Endothelial cell of umbilical vein (primary cell): ENCODE measurements around the gene NFYC. TPM values are rescaled to one million over a fixed set of nuclear protein-coding genes. Genes with fewer than 3 reads are reported as not detected.

Source experiments
- BruUV-seq: library from RNA; stranded (reverse); fragments of 400-500 nt; replicated peaks from 2 replicates; lab custom pipeline; 2021; lab: Mats Ljungman, UMichigan
- CTCF ChIA-PET: fragments of 300-600, 350-600 bp; sonication (Branson Sonifier 250); formaldehyde crosslinking; loops from one replicate; lab custom pipeline; 2021; ENCODE audit warnings: antibody characterized with exemption, inconsistent platforms; lab: Charles Lee
- POLR2A ChIA-PET: fragments of 300-600, 350-600 bp; sonication (Branson Sonifier 250); formaldehyde crosslinking; loops from one replicate; lab custom pipeline; 2021; ENCODE audit warnings: antibody characterized with exemption, inconsistent platforms; lab: Charles Lee
- DNase-seq: peaks from one replicate; pipeline ENCODE4 v3.0.0-alpha.2; 2011; ENCODE audit warnings: low read depth, low spot score
- FAIRE-seq: peaks from 2 replicates; lab custom pipeline; 2011; peaks lifted over from hg19 to GRCh38; lab: Jason Lieb, UNC
- H2AFZ ChIP-seq: 2 replicates; pipeline ENCODE4 v1.6.0; 2012; ENCODE audit warnings: low read depth, low read length, control low read depth, inconsistent platforms
- H3K27ac ChIP-seq: 2 replicates; pipeline ENCODE4 v1.5.1; 2011; ENCODE audit warnings: low read depth, mild to moderate bottlenecking, control low read depth, low read length, moderate library complexity; ENCODE audit not compliant: insufficient read depth
- H3K27me3 ChIP-seq, 2 experiments: 2 replicates each; pipeline versions ENCODE4 v1.6.0 to v1.6.1; 2011; ENCODE audit warnings: low read length in 2 of 2, mixed read lengths in 1 of 2; ENCODE audit not compliant: control insufficient read depth in 2 of 2, insufficient read depth in 2 of 2
- H3K36me3 ChIP-seq, 2 experiments: 2 replicates in 1 of 2; 3 replicates in 1 of 2; pipeline ENCODE4 v1.5.1; 2011; ENCODE audit warnings: low read length in 2 of 2, mild to moderate bottlenecking in 1 of 2, moderate library complexity in 1 of 2; ENCODE audit not compliant: control insufficient read depth in 2 of 2, insufficient read depth in 2 of 2; ENCODE audit errors: extremely low read depth in 1 of 2
- H3K4me1 ChIP-seq: 3 replicates; pipeline ENCODE4 v1.5.1; 2011; ENCODE audit warnings: mild to moderate bottlenecking, low read length; ENCODE audit not compliant: control insufficient read depth, insufficient read depth; ENCODE audit errors: extremely low read depth
- H3K4me2 ChIP-seq: 2 replicates; pipeline ENCODE4 v1.6.1; 2011; ENCODE audit warnings: low read length, control low read depth, mixed read lengths; ENCODE audit not compliant: insufficient read depth
- H3K4me3 ChIP-seq, 3 experiments: fragments of 200-600 bp in 1 of 3; sonication (generic), shearing (Covaris generic) in 1 of 3; replicated peaks in 1 of 3; 2 replicates each; pipeline ENCODE4 v1.5.1; 2011 to 2016; ENCODE audit warnings: control low read depth in 3 of 3, low read length in 3 of 3, mild to moderate bottlenecking in 2 of 3, inconsistent platforms in 1 of 3, low read depth in 1 of 3, moderate library complexity in 1 of 3; ENCODE audit not compliant: insufficient read depth in 1 of 3
- H3K79me2 ChIP-seq: 2 replicates; pipeline ENCODE4 v1.6.0; 2012; ENCODE audit warnings: low read length, inconsistent platforms; ENCODE audit not compliant: control insufficient read depth, insufficient read depth
- H3K9ac ChIP-seq: replicated peaks from 2 replicates; pipeline ENCODE3; 2011; ENCODE audit warnings: low read length, control low read depth; ENCODE audit not compliant: insufficient read depth; ENCODE audit errors: extremely low read depth
- H3K9me1 ChIP-seq: replicated peaks from 3 replicates; pipeline ENCODE4 v1.6.0; 2011; ENCODE audit warnings: mild to moderate bottlenecking, low read length; ENCODE audit not compliant: control insufficient read depth, insufficient read depth; ENCODE audit errors: extremely low read depth
- H3K9me3 ChIP-seq: replicated peaks from 2 replicates; pipeline ENCODE4 v1.5.1; 2012; ENCODE audit warnings: low read length, inconsistent platforms; ENCODE audit not compliant: control insufficient read depth, insufficient read depth
- H4K20me1 ChIP-seq: replicated peaks from 2 replicates; pipeline ENCODE3; 2011; ENCODE audit warnings: mild to moderate bottlenecking, low read length; ENCODE audit not compliant: control insufficient read depth, insufficient read depth; ENCODE audit errors: extremely low read depth
- EZH2 ChIP-seq: IDR thresholded peaks from 2 replicates; pipeline ENCODE4 v1.6.1; 2012; ENCODE audit warnings: borderline replicate concordance, low read depth, mild to moderate bottlenecking, moderate library complexity, low read length, inconsistent platforms; ENCODE audit not compliant: severe bottlenecking
- FOS ChIP-seq: IDR thresholded peaks from 2 replicates; pipeline ENCODE4 v1.6.1; 2011; ENCODE audit warnings: mild to moderate bottlenecking, low read length, moderate library complexity, borderline replicate concordance; ENCODE audit not compliant: insufficient read depth
- GATA2 ChIP-seq: IDR thresholded peaks from 2 replicates; pipeline ENCODE4 v1.7.0; 2011; ENCODE audit warnings: low read depth, mild to moderate bottlenecking, moderate library complexity, mixed read lengths, low read length; ENCODE audit not compliant: insufficient read length, insufficient read depth
- JUN ChIP-seq: IDR thresholded peaks from 2 replicates; pipeline ENCODE4 v1.6.1; 2011; ENCODE audit warnings: borderline replicate concordance, low read depth; ENCODE audit not compliant: insufficient read length, insufficient read depth
- MYC ChIP-seq: IDR thresholded peaks from one replicate; pipeline ENCODE4 v1.6.1; 2011; ENCODE audit warnings: mild to moderate bottlenecking, low read depth, low read length
- POLR2A ChIP-seq: IDR thresholded peaks from 2 replicates; pipeline ENCODE4 v1.6.1; 2012; ENCODE audit warnings: low read depth, mild to moderate bottlenecking, control low read depth, low read length
- POLR2AphosphoS5 ChIP-seq: IDR thresholded peaks from 2 replicates; pipeline ENCODE4 v1.6.1; 2012; ENCODE audit warnings: low read depth, mild to moderate bottlenecking, control low read depth, low read length, moderate library complexity; ENCODE audit not compliant: insufficient read depth
- dilution Hi-C: fragments of 300-500 bp; cut with MboI; formaldehyde crosslinking; loops from one replicate; pipeline ENCODE4 v1.15.0; 2019; ENCODE audit warnings: low sequenced_read_pairs; ENCODE audit not compliant: extremely low pct_ligation_motif_present
- intact Hi-C: fragments of 100-400 bp; cut with micrococcal nuclease; formaldehyde crosslinking; loops from one replicate; pipeline ENCODE4 v1.10.0; 2022
- polyA plus RNA-seq, 4 experiments: library from polyadenylated mRNA; depleted of rRNA in 3 of 4; stranded (reverse) in 3 of 4; unstranded in 1 of 4; fragments of >200 nt; gene quantifications; 2 replicates each; pipeline versions ENCODE4 v1.2.1 to v1.2.3, GENCODE V29; 2011 to 2012; ENCODE audit warnings: missing spikeins in 1 of 4
- total RNA-seq: library from RNA; stranded (reverse); gene quantifications from 2 replicates; pipeline ENCODE4 v1.2.3, GENCODE V29; 2021
- TF ChIP-seq, protein P1 (sequence below): IDR thresholded peaks from 2 replicates; pipeline ENCODE4 v1.6.1; 2011; ENCODE audit not compliant: insufficient read depth, insufficient read length
- TF ChIP-seq, protein P2 (sequence below), 2 donors: IDR thresholded peaks; 1 replicate in 1 of 2; 2 replicates in 1 of 2; pipeline ENCODE4 v1.5.1; 2011; ENCODE audit warnings: low read length in 2 of 2, mild to moderate bottlenecking in 2 of 2, moderate library complexity in 2 of 2, control low read depth in 1 of 2, inconsistent platforms in 1 of 2, low read depth in 1 of 2; ENCODE audit not compliant: insufficient read depth in 1 of 2; ENCODE audit errors: extremely low read depth in 1 of 2

NFYC gene
- total and polyA plus RNA-seq, 2 donors (not counting 3 experiments of a cell fraction or from before 2014, with no cell fraction given): 51.1 to 81.7 TPM

DNA sequence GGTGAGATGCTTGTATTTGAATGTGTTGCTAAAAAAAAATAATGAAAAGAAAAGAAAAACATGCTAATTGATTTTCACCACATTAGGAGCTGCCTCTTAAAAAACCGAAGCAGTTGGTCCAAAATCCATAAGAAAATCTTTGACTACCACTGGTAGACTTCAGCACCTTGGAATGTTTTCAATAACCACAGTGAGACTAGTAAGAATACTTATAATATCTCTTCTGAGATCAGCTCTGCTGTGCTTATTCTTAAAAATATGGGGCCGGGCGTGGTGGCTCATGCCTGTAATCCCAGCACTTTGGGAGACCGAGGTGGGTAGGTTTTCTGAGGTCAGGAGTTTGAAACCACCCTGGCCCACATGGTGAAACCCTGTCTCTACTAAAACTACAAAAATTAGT lies 15.1 kb downstream of the NFYC start:
- dilution Hi-C loops: no loop called here
- Histone ChIP-seq H3K4me1 (peaks cover 15% of the 10 kb centered on the region), H3K4me2 (no peak overlapping the region), H3K9ac (no peak overlapping the region), H3K9me3 (no peaks in the 10 kb centered on the region), H3K79me2 (peaks cover 26% of the 10 kb centered on the region), H3K9me1 (no peaks in the 10 kb centered on the region), H3K4me3 (no peak overlapping the region), H3K27me3 (no peaks in the 10 kb centered on the region), H3K27ac (no peak overlapping the region), H4K20me1 (peaks cover 3% of the 10 kb centered on the region), H2AFZ (no peak overlapping the region), H3K36me3 (no peaks in the 10 kb centered on the region)
- BruUV-seq: no TSS peak
- FAIRE-seq: no peak
- CTCF ChIA-PET: interaction anchor here (1.2 kb wide), 1 partner anchor 15 kb away, joined by 4 read pairs; the partner anchor contains the start of gene NFYC
- DNase-seq: no peak
- intact Hi-C loops: no loop called here
- POLR2A ChIA-PET: no interaction called here
- no peak for TF ChIP-seq JUN
- TF ChIP-seq GATA2: no peak
- TF ChIP-seq, protein P1, sequence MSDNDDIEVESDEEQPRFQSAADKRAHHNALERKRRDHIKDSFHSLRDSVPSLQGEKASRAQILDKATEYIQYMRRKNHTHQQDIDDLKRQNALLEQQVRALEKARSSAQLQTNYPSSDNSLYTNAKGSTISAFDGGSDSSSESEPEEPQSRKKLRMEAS: no peak
- TF ChIP-seq POLR2A: no peak
- TF ChIP-seq FOS: no peak
- TF ChIP-seq, protein P2, sequence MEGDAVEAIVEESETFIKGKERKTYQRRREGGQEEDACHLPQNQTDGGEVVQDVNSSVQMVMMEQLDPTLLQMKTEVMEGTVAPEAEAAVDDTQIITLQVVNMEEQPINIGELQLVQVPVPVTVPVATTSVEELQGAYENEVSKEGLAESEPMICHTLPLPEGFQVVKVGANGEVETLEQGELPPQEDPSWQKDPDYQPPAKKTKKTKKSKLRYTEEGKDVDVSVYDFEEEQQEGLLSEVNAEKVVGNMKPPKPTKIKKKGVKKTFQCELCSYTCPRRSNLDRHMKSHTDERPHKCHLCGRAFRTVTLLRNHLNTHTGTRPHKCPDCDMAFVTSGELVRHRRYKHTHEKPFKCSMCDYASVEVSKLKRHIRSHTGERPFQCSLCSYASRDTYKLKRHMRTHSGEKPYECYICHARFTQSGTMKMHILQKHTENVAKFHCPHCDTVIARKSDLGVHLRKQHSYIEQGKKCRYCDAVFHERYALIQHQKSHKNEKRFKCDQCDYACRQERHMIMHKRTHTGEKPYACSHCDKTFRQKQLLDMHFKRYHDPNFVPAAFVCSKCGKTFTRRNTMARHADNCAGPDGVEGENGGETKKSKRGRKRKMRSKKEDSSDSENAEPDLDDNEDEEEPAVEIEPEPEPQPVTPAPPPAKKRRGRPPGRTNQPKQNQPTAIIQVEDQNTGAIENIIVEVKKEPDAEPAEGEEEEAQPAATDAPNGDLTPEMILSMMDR (IDR thresholded peaks at IDR 0.05; ENCODE audit: extremely low read depth in 1 of 2, insufficient read depth in 1 of 2, low read depth in 1 of 2, low read length in 2 of 2): no peak
- no peak for TF ChIP-seq MYC
- TF ChIP-seq POLR2AphosphoS5: no peak
- no peak for TF ChIP-seq EZH2
